Glomerular visceral epithelial cell (primary cell): ENCODE measurements around the gene C6.
"Not testable (repeated sequence)": the region's sequence is repeated elsewhere in the genome, so short reads cannot be mapped to it uniquely, and the experiment has no call there.

Source experiments
- DNase-seq: peaks from one replicate; pipeline ENCODE4 v3.0.0-alpha.2; 2016; ENCODE audit errors: extremely low spot score

The C6 gene

DNA sequence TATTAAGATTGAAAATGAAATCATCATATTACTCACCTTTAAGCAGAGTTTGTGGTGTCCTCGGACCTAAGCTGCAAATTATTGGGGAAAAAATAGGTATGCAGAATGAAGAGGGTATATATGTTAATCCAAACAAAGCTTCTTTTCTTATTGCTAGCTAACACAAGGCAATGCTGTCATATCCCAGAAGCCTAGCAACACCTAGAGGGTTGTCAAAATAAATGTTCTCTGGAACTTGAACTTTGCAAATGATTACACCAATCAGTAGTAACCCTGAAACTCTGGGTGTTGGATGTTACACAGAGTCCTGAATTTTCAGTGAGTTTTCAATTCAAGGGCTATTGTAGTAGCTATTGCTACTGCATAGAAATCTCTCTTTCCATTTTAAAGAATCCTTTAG, at the start of gene C6:
C6 (minus strand) TSS at position 193 of the 400 bp plus-strand sequence. CDS start 10,302 bp downstream, outside the sequence.
- no peak for DNase-seq

DNA sequence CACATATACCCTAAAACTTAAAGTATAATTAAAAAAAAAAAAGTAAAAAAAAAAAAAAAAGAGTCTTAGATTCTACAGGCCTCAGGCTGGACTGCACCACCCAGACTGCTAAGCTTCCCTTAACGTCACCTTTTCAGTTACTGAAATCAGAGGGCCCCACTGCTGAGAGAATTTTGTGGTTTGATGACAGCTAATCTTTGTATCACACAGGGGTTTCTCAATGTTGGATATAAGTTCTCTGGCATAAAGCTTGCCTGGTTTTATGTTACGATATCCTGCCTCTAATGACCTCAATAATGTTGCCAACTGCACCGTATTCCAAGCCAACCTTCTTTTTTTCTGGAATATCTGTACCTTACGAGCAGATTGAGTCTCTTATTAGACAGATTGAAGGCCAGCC, 43.1 kb upstream of the C6 start:
- DNase-seq, result no peak

DNA sequence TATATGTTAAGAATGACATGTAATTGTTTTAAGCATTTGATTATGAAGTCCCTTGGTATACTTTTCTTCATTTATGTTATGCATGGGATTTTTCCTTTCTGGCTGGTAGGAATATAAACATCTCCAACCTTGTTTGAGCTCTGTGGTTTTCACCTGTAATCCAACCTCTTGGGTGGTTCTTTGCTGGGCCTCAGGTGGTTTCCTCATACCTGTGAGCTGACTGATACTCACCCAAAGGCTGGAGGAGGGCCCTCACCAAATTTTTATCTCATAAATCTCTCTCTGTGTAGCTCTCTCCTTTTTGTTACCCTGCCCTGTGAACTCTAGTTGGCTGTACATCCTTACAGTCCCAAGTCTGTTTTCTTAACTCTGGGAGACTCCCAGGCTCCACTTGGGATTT, 39.8 kb upstream of the C6 start:
- no peak for DNase-seq

DNA sequence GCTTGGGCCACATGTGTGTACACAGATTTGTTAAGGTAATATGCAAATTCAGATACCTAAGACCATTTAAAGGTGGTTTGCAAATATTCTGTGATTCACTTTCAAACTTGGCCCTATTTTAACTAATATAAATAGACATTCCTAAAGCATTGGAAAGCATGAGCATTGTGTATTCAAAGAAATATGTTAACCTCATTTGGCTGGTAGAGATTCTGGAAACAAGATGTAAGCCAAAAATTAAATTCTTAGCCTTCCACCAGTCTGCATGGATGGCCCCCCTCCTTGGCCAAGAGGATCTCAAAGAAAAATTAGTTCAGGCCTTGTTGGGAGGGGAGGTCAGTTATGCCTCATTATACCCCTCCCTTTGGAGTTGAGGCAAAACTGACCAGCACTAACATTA, 38.7 kb upstream of the C6 start:
- DNase-seq, result no peak

DNA sequence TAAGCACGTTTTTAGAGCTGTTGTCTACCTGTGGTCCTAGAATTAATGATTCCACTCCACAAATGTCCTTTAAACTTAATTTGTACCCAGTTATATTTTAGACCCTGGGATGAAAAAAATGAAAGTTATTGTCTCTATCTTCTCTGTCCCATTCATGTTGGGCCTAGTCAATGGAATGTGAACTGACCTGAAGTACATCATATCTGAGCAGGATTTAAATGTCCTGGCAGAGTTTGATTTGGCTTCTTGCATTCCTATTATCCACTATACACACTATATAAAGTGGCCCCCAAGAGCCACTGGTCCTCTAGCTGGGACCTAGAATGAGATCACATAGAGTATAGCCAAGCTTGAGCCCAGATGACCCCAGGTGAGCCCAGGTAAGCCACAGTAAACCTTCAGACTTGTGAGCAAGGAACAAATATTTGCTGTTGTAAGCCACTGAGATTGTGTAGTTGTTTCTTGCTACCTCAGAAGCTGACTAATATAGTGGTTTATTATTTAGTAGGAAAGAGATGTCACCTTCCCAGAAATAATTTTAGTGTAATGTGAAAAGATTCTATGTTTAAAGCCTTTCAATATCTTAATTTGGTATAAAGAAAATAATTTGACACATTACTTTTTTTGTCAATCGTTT, 37.1 kb upstream of the C6 start:
- no peak for DNase-seq

DNA sequence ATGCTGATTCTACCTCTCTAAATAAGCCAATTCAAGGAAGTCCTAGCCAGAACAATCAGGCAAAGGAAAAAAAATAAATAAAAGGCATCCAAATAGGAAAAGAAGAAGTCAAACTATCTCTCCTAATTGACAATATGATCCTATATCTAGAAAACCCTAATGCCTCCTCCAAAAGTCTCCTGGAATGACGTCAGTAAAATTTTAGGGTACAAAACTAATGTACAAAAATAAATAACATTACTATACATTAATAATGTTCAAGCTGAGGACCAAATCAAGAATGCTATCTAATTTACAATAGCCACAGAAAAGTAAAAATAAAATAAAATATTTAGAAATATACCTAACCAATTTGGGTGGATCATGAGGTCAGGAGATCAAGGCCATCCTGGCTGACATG, 33.8 kb upstream of the C6 start:
- no peak for DNase-seq

DNA sequence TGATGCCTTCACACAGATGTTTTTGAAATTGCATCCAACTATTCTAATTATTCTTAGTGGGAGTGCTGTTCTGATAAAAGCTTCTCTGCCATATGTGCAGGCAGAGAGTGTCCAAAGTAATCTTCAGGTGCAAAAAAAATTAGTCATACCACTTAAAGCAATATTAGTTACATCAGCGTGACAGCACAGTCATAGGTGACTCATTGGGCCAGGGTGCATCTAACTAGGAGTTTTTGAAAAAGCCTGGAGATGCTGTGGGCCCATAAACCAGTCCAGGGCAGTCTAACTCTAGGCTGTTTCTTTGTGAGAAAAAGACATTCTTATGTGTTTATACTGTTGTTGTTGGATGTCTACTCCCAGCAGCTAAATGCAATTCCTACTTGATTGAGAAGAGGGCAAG, 33.0 kb upstream of the C6 start:
- DNase-seq, result peak; percentile 42

DNA sequence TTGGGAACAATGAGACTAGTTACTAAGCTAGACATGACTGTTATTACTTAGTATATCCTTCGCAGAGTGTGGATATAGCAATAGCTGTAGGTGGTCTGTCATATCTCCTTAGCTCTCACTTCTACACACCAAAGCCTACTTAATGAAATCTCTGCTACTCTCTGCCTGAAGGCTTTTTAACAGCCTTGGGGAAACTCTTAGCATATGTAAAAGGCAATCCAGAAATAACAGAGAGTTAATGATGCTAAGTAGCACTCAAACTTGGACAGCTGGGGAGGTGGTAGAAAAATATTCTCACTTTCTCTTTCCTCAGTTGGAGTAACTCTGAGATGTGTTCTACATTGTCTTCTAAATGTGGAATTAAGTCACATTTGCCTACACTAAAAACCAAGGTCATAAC, 30.2 kb upstream of the C6 start:
- no peak for DNase-seq

DNA sequence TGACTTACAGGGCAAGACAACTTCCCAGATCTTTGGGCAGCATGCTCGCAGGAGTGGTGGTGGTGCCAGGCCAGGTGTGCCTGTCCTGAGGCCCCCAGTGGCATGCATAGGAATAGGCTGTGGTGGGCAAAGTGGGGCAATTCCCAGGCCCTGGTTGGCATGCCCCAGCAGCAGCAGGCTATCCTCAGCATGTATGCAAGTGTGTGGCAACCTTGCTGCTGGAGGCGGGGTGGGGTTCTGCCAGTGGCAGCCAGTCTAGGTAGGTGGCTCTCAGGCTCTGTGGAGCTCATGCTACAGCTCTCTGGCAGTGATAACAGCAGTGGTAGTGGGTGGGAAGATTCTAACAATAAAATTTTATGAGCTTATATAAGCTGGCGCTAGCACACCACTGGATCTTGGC, 27.7 kb upstream of the C6 start:
- DNase-seq, result no peak

DNA sequence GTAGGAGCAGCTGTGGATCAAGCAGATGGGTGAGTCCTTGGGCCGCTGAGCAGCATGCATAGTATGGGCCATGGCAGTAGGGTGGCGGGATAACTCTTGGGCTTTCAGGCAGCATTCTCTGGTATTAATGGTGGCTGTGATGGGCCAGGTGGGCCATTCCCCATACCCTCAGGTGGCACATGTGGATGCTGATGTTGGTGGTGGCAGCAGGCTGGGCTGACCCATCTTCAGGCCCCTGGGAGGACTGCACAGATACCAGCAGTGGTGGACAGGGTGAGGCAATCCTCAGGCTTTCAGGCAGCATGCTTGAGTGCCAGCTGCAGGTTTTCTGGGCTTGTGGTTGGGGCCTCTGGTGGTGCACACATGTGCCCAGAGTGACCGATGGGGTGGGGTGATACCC, 27.1 kb upstream of the C6 start:
- no peak for DNase-seq

DNA sequence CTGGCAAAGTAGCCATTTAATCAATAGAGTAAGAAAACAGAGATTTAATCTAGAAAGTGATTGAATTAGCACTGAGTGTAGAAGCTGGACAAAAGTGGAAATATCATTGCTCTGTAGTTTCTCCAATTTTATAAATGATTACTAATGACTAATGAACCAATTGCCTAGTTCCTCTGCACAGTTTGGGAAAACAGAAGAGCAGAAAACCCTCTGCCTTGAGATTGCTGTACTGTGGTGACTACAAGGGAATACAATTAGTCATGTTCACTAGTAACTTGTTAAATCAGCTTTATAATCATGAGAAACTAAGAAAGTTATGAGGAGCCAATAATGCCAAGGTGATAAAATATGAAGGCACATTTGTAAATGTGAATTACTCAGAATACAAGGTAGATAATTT, 21.1 kb upstream of the C6 start:
- DNase-seq, result no peak

DNA sequence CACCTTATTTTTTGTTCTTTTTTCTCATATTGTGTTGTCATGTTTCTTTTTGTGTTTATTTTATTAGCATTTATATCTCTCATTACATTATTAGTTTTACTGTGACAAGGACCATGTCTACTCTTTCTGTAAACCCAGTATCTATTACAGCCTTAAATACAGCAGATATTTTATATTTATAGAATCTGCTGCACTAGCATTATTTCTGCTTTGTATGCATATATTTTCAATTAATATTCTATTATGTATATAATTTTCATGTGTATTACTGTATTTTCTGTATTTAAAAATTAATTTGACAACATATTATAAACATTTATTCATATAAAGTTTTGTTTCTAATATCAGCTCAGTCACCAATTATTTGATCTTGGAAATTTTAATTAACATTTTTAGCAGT, 19.5 kb upstream of the C6 start:
- DNase-seq, result no peak

DNA sequence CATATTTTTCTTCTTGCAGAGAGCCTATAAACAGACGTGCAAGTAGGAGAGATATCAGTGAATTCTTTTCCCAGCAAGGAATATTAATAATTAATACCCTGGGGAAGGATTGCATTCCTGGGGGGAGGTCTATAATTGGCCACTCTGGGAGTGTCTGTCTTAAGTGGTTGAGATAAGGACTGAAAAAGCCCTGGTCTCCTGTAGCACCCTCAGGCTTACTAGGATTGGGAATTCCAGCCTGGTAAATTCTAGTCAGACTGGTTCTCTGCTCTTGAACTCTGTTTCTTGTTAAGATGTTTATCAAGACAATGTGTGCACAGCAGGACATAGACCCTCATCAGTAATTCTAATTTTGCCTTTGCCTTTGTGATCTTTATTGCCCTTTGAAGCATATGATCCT, 16.9 kb upstream of the C6 start:
- DNase-seq, result not testable (repeated sequence)

DNA sequence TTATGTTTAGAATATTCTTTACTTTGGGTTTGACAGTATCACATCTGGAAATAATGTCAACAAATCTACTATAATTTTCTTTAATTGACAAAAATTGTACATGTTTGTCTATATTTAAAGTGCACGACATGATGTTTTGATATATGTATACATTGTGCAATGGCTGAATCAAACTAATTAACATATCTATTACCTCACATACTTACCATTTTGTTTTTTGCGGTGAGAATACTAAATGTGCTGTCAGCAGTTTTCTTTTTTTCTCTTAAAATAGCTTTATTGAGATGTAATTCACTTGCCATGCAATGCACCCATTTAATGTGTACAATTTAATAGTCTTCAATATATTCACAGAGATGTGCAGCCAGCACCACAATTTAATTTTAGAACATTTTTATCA, 10.6 kb upstream of the C6 start:
- DNase-seq, result no peak

DNA sequence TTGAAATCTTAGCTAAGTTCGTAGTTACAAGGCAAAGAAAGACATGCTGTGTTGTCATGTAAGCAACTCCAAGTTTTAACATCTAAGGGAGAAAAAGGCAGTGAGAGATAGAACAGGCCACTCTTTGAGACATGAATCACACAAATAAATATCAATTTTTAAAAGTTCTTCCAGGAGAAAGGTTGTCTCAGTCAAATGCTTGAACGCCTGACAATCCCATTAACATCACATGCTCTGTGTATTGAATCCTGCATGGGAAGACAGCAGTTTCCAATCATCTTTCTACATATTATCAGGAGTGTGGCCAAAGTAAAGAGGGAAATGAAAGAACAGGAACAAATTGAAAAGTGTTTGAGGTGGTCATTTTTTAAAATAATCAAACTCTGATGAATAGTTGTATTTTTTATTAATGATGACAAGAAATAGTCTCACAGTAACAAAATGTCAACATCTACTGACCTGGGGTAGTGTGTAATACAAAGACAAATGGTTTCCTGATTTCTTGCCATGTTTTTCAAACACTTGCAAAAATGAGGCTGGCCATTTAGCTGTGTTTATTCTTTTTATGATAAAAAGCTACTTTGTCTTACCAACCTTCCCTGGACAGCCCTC, 6.4 kb upstream of the C6 start:
- no peak for DNase-seq

DNA sequence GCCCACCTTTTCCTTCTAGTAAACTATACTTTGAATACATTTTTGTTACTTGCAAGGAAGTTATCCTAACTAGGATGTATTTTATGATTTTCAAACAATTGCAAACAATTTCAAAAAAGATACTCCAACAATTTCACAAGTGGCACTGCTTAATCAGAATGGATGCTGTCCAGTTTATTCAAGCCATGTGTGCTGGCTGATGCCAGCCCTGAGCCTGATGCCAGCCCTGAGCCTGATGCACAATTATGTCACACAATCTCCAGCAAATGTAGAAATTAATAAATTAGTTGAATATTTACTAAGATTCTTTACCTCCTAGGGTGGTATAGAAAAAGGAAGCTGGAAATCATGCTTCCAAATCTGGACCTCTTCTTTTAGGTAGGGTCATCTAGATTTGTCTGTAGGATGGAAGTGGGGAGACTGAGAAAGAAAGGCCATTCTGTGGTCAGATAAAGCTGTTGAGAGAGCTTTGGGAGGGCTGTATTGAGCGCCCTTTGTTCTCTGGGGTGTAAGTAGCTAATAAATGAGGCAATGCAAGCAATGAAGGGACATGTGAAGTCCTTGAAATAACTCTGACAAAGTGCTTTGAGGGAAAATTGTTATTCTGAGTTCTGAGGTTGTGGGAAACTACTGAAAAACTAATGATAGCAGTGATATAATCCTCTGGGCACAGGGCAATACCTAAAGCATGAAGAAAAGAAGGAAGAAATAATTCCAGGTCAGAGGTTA, 5.8 kb upstream of the C6 start:
- no peak for DNase-seq

DNA sequence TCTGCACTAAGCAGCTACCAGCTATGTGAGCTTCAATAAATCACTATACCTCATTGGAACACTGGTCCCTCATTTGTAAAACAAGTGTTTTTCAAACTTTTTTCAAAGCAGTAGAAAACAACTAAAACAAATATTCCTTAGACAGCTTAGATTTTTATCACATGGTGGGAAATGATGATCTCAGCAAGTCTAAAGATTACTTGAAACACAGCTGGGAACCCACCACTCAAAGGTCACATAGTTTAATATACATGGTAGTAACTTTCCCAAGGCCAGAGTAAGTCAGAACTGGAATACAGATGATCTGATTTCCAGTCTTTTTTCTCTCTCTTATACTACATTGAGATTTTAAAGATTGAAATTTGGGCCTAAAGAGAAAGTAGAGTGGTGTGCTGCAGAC, 850 bp upstream of the C6 start:
- no peak for DNase-seq

DNA sequence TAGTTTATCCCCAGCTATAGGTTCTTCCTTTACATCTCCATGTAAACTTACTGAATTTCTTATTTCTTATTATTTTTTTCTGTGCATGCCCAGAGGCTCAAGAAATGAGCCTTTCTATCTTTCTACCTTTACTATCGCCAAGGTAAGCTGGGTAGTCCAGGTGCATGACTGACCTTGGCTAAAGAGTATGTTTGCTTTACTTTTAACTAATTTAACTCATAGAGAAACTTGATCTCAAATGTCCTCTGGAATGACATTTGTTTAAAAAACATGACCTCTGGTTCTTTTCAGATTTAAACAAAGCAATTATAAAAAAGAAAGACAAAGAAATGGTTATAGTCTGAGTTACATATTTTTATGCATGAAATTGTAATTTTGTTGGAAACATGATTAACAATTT, 397 bp downstream of the C6 start:
- no peak for DNase-seq

DNA sequence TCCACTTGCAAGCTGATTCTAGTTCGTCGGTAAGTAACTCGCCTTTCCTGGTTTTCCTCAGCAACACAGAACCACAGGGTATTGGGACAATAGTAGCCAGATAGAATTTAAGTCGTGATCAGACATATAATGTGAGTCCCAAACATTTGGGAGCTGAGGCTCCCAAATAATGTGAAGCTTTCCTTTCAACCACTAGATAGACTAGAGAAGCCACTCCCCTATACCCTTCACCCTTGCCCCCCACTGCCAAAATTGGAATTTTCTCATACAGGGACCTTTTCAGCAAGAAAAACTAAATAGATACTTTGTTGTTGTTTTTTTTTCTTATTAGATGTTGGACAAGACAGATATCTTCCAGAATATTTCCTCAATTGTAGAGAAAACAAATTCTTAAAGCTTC, 1.9 kb downstream of the C6 start:
- no peak for DNase-seq

DNA sequence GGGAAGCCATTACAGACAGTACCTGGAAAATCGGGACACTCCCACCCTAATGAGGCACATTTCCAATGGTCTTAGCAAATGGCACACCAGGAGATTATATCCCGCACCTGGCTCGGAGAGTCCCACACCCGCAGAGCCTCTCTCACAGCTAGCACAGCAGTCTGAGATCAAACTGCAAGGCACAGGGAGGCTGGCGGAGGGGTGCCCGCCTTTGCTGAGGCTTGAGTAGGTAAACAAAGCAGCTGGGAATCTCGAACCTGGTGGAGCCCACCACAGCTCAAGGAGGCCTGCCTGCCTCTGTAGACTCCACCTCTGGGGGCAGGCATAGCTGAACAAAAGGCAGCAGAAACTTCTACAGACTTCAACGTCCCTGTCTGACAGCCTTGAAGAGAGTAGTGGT, 7.9 kb downstream of the C6 start:
- DNase-seq, result not testable (repeated sequence)

DNA sequence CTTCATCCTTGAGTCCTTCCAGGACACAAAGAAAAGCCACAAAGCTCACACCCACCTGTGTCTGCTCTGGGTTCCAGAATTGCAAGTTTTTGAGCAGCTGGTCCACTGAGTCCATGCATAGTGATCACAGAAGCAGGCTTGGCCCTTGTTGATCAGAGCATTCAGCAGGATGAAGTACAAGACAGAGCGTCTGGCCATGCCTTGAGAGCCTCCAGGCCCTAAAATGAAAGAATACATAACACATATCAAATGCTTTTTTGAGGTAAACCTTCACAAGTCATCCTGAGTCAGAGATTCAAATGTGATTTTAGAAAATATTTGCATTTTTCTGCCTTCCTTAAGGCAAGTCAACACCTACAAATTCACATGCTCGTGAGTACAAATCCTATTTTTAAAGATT, 10.3 kb downstream of the C6 start:
- DNase-seq, result no peak

DNA sequence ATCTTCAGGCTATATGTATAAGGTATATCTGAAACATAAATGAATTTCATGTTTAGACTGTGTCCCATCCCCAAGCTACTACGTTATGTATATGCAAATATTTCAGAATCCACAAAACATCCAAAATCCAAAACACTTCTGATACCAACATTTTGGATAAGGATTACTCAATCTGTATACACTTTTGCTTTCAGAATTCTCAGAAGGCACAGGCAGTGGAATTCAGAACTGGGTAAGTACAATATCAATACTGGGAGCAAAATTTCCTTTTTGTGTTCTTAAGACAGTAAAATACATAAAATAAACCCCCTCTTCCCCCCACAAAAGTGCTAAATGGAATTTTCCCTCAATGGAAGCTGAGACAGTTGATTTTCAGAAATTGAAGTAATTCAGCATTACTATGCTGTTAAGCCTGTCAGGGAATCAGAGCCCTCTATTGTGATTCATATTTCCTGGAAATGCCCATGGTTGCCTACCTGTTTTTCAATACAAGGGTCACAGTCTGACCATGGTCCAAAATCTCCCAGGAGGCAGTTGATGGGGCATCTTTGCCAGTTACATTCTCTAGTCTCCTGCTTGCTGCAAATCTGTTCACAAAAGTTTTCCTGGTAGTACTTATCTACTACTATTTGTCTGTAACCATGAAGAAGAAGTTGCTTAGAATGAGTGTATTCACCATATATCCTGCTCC, 12.1 kb downstream of the C6 start:
- DNase-seq, result no peak

DNA sequence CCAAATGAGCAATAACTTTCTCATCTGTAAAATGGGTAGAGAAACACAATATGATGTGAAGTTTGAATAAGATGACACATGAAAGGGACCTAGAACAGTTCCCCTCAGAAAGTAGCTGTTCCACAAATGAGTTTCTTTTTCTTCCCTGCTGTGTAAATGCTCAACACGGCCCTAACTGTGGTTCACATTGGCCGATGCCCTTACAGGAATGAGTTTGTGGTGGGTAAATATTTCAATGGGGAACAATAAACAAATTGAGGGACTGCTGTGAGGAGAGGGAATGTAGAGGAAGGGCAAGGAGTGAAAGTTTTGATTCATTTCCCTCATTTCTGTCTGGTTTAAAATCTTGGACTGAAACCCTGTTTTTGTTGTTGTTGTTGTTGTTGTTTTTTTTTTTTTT, 12.8 kb downstream of the C6 start:
- DNase-seq, result no peak
